AG08396 (cell line): ENCODE data around the gene MT1G.
"Not testable (repeated sequence)": the region's sequence is repeated elsewhere in the genome, so short reads cannot be mapped to it uniquely, and the experiment has no call there.

Experiments used
- DNase-seq: peaks from one replicate; pipeline ENCODE4 v3.0.0; 2012; ENCODE audit warnings: low spot score, mixed read lengths

MT1G gene

GRCh38 chr16:56621665-56622445 is 46.0 kb downstream of the MT1G start:
- not testable (repeated sequence) for DNase-seq

- DNase-seq: no peak
Measured at GRCh38 chr16:56620339-56620897, 47.4 kb downstream of the MT1G start.

GRCh38 chr16:56618138-56618537 is 49.7 kb downstream of the MT1G start:
- DNase-seq: no peak

- DNase-seq: peak; percentile 74
Measured at GRCh38 chr16:56617212-56618085, 50.4 kb downstream of the MT1G start.
